ENCODE data around the gene BCL11B.

BCL11B gene

DNA sequence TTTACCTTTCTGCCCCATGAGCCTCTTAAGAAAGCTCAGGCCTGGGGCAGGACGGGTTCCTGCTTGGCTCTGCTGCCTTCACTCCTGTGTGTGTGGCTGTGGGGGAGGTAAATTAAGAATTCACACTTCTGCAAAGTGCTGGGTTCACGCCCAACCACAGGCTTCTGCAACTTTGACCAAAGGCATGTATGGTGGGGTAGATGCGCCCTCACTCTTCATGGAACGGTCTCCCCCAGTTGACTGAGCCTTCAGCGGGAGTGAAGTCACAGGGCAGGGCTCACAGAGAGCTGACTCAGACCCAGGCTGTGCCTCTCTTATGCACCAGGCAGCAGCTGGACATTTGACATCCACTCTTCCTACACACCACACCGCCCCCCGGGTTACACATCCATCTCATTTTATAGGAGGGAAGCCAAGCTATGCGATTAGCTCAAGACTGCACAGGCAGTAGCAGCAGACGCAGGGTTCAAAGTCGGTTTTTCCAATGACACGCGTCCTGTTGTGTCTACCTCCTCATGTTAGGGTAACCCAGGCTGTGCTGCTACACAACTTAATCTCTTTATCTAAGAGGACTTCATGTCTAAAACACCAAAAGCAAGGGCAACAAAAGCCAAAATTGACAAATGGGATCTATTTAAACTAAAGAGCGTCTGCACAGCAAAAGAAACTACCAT lies 15.4 kb upstream of the BCL11B start:
- in situ Hi-C loops (cut with MboI; ENCODE audit: low sequenced_read_pairs): no loop called here

DNA sequence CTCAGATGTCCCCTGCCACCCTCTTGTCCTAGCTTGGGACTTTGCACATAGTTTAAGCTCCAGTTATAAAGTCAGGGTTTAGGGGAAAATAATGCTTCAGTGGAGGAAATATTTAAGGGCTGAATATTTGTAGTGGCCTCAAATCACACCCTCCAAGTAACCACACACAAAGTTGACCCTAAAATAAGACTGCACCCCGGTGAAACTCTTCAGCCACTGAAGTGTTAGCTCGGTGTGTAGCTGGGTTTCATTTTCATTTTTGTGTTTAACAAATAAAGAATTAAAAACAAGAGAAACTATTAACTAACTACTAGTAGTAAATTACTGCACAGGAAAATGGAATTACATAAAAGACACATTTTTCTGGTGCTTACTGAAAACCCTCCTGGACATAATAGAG lies 14.8 kb upstream of the BCL11B start:
- in situ Hi-C loops (cut with MboI; ENCODE audit: low sequenced_read_pairs): no loop called here

DNA sequence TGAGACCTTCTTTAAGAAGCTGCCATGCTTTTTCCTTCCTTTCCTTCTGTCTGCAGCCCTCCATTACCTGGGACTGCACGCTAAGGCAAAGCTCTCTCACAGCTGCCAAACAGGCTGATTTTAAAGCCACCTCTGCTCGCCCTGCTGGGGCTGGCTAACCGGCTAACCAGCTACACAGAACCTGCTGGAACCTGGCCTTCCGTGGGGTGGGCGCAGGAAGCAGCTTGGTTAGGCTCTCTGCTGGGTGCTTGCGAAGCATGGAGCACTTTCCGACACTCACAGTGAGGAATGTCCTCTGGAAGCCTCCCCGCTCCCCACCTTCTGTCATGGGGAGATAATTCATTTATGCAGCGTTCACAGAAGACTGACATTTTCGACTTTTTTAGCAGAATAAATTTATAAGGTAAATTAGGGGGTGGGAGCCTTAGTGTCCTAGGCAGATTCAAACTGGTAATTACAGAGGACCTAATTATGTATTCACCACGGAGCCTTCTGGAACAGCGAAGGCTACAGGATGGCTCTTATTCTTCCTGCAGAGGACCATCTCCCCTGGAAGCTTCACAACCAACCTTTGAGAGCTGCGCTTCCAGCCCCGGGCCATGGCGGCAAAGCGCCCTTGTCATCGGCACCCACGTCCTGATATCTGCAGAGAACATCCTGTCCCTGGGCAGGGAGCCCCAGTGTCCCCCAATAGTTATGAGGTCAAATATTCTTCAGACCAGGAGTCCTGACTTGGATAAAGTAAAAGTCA lies 12.4 kb upstream of the BCL11B start:
- in situ Hi-C loops (cut with MboI; ENCODE audit: low sequenced_read_pairs): no loop called here

DNA sequence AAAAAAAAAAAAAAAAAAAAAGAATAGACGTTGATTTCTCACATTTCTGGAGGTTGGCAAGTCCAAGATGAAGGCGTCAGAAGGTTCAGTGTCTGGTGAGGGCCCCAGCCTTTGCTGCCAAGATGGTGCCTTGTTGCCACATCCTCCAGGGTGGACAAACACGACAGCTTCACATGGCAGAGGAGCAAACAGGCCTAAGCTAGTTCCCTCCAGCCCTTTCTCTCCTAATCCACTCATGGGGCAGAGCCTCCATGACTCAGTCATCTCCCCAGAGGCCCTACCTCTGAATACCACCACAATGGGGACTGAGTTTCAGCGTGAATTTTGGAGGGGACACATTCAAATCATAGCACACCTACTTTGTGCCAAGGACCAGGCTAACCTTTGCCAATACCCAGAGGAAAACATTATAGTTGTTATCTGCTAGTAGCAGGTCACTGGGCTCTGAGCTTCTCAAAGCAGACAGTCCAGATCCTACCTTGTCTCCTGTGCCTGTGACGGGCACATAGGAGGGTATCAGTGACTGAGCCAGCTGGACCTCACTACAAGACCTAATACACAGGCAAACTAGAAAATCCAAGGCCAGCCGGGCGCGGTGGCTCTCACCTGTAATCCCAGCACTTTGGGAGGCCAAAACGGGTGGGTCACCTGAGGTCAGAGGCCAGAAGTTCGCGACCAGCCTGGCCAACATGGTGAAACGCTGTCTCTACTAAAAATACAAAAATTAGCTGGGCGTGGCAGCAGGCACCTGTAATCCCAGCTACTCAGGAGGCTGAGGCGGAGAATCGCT lies 10.5 kb upstream of the BCL11B start:
- in situ Hi-C loops (cut with MboI; ENCODE audit: low sequenced_read_pairs): no loop called here

DNA sequence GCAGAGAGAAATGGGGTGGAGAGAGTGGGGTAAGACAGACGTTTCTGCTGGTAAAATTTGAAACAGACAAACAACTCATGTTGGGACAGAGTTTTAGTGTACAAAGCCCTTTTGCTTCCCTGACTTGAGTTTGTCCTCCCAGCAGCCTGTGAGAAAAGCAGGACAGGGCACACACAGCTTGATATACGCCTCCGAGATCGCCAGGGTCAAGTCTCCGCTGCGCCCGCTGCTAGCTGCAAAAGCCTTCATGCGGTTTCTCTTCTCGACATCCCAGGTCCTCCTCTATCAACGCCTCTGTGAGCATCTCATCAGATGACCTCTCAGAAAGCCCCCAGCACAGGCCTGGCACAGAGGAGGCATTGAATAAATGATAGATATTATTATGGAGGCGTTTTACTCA lies 9.4 kb upstream of the BCL11B start:
- in situ Hi-C loops (cut with MboI; ENCODE audit: low sequenced_read_pairs): no loop called here

DNA sequence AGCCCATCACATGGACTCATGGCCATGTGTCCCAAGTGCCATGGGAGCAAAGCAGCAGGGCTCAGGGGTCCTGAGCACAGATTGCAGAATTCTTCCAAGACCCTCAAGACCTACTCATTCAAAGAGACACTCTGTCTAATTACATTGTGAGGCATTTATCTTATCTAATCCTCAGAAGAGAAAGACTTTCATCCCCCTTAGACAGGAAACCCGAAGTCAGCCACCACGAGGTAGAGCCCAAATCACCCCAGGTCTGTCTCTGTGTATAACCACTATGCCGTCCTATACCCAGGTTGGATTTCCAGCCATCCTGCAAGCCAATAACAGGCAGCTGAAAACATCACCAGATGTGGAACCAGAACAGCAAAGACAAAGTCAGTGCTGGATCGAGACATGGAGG lies 8.9 kb upstream of the BCL11B start:
- in situ Hi-C loops (cut with MboI; ENCODE audit: low sequenced_read_pairs): no loop called here

DNA sequence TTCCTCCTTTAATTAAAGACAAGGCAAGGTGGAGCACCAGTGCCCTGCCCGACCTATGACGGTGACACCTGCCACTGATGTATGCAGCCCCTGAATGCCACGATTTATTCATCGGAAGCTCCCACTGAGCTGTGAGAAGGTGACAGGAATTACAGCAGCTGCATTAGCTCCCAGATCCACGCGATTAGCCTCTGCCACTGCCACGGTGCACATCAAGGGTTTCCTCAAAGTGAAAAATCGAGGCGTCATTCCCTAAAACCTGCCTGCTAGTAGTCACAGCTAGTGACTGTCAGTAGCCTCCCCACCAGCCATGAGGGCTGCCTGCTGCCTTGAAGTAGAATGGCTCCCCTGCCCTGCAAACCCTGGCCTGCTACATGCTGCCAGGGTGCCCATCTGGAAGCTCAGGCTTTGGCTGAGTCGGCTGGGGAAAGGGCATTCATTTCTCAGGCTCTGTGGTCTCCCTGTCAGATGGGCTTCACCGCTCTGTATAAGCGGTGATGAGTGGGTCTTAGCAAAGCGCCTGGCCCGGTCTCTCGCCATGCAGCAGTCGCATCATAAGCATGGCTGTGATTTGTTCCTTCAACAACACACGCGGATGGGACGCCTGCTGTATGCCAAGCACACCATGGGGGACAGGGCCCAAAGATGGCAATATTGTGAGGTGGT lies 8.2 kb upstream of the BCL11B start:
- in situ Hi-C loops (cut with MboI; ENCODE audit: low sequenced_read_pairs): no loop called here

DNA sequence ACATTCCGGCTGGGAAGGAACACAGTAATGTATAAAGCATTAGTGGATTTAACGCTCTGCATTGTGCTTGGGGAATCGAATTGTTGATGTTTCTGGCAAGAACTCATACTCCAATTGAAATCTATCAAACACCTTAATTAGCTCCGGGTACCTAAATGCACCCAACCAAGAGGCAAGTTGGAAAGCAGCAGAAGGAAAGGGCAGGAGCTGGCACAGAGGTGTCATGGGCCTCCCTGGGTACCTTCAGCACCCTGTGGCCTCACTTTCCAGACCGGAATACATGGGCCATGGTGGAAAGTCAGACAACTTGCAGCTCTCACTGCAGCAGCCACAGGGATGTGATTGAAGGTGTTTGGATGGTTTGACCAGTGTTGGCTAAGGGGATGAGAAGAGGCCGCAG lies 6.8 kb upstream of the BCL11B start:
- in situ Hi-C loops (cut with MboI; ENCODE audit: low sequenced_read_pairs): no loop called here

DNA sequence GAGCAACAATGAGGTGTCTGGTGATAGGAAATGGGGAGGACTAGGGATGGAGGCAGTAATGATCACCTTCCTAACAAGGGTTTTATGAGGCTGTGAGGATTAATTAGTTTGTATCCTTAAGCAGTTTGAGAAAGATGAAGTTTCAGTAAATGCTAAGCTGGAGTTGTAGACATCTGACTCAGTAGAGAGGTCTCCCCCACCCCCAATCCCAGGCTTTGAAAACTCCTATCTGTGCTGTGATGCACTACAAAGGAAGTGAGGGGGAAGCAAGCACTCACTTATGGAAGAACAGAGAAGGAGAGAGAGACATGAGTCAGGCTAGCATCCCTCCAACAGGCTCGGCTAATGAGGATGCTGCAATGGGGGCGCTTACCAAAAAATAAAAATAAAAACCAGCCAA lies 5.5 kb upstream of the BCL11B start:
- in situ Hi-C loops (cut with MboI; ENCODE audit: low sequenced_read_pairs): no loop called here

DNA sequence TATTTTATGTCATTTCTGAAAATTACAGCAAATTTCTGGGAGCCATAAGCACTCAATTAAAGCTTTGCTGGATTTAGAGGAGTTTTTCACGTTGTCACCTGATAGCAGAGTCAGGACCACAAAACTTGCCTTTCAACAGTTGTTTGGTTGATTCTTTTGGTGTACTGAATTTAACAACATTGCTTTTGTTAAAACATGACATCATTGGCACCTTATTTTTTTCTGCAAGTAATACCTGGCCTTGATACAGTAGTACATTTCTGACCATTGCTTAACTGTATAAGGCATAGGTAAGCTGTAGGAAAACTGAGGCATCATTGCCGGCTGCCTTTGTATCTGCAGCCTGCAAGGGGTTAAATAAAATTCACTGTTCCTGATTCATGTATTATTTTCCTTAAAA lies 4.5 kb upstream of the BCL11B start:
- in situ Hi-C loops (cut with MboI; ENCODE audit: low sequenced_read_pairs): no loop called here

DNA sequence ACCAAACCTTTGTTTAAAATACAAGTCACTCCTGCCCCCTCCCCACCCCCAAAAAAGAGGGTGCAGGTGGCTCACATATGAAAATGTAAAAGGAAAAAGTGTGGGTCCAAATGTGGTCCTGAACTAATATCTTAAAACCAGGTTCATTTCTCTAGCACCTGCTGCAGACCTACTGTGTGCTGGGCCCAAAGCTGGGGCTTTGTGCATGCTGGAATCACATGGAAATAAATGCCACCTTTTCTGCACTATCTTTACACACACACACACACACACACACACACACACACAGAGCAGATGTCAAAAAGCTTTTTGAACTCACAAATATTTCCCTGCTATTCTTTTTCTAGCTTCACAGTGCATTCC lies 3.2 kb upstream of the BCL11B start:
- in situ Hi-C loops (cut with MboI; ENCODE audit: low sequenced_read_pairs): no loop called here

DNA sequence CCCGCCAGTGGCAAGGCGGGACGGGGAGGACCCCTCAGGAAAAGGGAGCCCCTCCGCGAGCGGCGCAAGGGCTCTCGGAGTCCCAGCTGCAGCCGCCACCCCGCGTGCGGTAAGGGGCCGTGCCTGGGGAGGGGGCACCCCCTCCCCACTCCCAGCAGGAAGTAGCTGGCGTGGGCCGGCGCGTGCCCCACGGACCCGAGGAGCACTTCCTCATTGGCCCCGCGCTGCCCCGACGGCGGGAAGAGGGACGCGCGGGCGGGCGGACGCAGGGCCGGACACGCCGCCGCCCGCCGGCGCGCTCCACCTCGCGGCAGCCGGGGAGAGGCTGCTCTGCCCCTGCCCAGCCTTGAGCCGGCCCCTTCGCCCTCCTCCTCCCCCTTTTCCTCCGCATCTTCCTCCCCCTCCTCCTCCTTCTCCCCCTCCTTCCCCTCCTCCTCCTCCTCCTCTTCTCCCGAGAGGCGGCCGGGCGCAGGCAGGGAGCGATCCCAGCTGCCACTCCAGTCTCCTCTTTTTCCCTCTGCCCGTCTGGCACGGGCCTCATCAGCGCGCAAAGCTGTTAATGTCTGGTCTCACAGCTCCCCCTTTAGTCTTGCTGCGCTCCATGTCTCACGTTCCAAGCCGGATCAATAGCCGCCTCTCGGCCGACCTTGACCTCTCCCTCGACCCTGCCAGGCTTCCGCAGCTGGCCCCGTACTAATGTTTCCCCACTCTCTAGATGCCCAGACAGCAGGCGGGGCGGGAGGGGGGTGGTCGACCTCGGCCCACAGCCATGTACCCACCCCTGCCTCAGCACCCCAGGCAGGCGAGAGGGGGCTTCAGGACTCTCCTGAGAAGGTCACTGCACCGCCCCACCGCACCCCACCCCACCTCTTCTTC lies 2.6 kb upstream of the BCL11B start:
- in situ Hi-C loops (cut with MboI; ENCODE audit: low sequenced_read_pairs): loop anchor here (25.0 kb wide), 1 partner anchor 1137 kb away; no protein-coding TSS in a partner anchor

DNA sequence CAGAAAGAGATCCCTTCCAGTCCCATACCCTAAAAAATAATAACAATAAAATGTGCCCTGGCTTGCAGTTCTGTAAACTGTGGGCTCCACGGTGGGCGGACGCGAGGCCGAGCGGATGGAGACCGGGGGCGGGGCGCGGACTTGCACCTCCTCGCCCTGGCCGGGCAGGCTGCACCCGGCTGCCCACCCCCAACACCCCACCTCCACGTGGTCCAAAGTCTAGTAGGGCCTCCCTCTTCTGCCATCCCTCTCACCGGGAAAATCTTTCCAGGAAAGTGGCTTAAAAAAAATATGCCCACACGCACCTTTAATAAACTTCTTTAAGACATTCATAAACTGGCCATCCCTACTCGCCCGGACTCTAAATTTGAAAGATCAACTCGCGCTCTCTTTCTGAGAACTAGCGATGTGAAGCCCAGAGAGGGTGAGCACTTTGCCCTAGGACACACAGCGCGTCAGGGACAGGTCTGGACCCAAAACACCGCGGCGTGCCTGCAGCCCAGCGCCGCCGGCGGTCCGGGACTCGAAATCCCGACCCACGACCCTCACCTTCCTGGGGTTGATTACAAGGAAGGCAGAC lies 1.9 kb upstream of the BCL11B start:
- in situ Hi-C loops (cut with MboI; ENCODE audit: low sequenced_read_pairs): loop anchor here (25.0 kb wide), 1 partner anchor 1137 kb away; no protein-coding TSS in a partner anchor

DNA sequence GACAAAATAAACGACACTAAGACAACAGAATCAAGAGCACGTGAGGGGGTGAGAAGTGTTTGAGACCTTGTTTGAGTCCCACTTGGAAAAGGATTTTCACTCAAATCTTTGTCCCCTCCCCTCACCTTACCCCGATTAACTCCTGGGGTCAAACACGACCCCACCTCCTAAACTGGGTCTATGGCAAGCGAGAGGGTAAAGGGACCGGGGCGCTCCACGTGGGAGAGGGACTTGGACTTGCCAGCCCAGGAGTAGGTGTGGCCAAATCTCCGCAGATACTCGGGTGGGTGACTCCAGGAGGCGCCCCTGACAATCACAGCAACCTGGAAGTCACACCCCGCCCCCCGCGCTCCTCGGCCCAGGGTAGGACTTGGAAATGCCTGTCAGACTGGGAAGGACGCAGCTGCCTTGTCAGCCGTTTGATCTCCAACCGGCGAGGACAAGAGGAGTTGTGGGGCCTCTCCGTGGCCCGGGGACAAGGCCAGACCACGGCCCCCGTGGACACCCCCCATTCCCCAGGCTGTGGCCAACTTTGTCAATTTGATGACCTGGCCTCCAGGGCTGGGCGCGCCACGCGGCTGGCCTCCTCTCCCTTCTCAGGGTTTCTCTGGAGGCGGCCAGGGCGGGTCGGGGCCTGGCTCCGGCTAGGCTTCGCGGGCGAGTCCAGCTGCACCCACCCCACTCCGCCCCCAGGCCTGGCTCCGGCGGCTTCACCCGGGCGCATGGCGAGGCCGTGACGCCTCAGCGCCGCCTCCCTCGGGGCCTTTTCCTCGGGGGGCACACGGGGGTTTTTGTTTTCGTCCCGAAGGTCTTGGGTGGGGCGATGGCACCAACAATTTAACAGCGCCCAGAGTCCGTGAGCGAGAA lies 1.1 kb upstream of the BCL11B start:
- in situ Hi-C loops (cut with MboI; ENCODE audit: low sequenced_read_pairs): loop anchor here (25.0 kb wide), 1 partner anchor 1136 kb away; no protein-coding TSS in a partner anchor

DNA sequence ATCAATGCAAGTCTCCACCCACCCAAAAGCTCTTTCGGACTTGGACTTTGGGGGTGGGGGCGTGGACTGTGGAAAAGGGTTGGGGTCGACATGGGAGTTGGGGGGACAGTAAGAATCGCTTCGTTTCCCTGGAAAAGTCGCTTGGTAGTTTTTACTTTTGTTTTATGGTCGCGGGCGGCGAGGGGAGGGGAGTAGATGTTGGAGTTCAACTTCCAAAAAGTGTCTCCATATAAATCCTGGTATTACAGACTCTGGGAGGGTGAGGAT lies 568 bp upstream of the BCL11B start:
- in situ Hi-C loops (cut with MboI; ENCODE audit: low sequenced_read_pairs): loop anchor here (25.0 kb wide), 1 partner anchor 1135 kb away; no protein-coding TSS in a partner anchor

DNA sequence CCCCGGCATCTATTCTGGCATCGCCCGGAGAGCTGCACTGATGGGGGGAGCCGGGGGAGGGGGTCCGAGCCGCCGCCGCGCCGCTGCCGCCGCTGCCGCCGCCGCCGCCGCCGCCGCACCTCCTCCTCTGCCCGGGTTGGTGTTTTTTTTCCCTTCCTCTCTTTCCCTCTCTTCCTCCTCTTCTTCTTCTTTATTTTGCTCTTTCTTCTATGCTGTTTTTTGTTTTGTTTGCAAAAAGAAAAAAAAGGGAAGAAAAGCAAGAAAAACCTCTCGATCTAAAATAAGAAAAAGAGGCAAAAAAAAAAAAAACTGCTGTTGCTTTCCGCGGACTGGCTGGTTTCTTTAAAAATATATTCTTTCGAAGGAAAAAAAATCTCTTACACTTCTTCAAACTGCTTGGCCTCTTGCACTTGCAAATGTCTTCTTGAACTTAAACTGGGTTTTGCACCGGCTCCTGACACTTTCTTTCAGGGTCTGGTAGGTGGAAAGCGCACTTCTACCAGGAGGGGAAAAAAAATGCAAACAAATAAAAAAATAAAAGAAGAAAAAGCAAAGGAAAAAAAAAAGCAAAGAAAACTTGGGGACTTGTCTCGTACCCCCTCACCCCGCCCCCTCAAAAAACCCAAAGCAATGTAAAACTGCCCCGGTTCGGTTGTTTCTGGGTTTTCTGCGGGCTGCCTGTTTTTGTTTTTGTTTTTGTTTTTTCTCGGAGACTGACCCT lies 616 bp downstream of the BCL11B start:
- in situ Hi-C loops (cut with MboI; ENCODE audit: low sequenced_read_pairs): loop anchor here (25.0 kb wide), 1 partner anchor 1134 kb away; no protein-coding TSS in a partner anchor

DNA sequence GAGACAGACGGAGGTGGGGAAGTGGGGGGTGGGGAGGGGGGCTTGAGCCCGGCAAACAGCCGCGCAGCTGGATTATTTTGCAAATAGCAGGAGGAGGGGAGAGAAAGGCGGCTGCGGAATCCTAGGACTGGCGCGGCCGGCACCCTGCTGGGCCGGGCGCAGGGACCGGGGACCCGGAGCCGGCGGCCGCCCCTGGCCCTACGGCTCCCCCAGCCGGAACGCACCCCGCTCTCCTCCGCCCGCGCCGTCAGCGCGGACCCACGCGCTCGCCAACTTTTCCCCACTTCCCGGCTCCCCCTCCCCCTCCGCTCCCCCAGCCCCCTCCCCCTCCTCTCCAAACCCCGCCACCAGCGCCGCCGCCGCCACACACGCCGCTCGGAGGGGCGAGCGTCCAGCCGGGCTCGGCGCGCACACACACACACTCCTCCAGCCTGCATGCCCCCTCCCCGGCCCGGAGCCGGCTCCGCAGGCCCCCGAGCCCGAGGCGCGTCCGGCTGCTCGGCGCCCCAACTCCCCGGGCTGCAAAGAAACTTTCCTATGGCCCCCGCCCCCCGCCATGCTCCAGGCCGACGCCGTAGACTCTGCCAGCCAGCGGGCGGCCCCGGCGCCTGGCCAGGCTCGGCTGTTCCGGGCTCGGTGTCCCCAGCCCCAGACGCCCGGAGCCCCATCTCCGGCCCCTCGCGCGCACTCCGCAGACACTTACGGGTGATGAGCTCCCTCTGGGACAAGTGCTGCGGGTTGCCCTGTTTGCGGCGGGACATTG lies 1.4 kb downstream of the BCL11B start:
- in situ Hi-C loops (cut with MboI; ENCODE audit: low sequenced_read_pairs): loop anchor here (25.0 kb wide), 1 partner anchor 1133 kb away; no protein-coding TSS in a partner anchor

Measured in HL-60/S4 (cell line).